IMR-90 (cell line): ENCODE measurements around the gene NKTR. TPM values are rescaled to one million over a fixed set of nuclear protein-coding genes. Genes with fewer than 3 reads are reported as not detected.

Experiments
- ATAC-seq: fragments of 200-7000 bp; cut with Tn5 transposase; 2 replicates; pipeline ENCODE4 v1.9.1; 2020; ENCODE audit warnings: low read depth, mild to moderate bottlenecking, moderate library complexity
- BruUV-seq: library from RNA; stranded (reverse); fragments of 400-500 nt; replicated peaks from 2 replicates; lab custom pipeline; 2021; lab: Mats Ljungman, UMichigan
- CTCF ChIA-PET: fragments of 300-600 bp; formaldehyde crosslinking; extraction: SDS; loops from one replicate; lab custom pipeline; 2021; ENCODE audit warnings: antibody characterized with exemption; lab: Yijun Ruan, JAX
- POLR2A ChIA-PET: fragments of 300-600 bp; sonication (Branson Sonifier 250); formaldehyde crosslinking; loops from one replicate; lab custom pipeline; 2022; ENCODE audit warnings: antibody characterized with exemption; ENCODE audit not compliant: unreplicated experiment; lab: Charles Lee
- DNase-seq: peaks from one replicate; pipeline ENCODE4 v3.0.0; 2013
- H2AFZ ChIP-seq: replicated peaks from 2 replicates; pipeline ENCODE3; 2013; ENCODE audit warnings: low read length, mild to moderate bottlenecking; ENCODE audit not compliant: poor library complexity
- H2AK5ac ChIP-seq: 2 replicates; pipeline ENCODE4 v1.6.1; 2013; ENCODE audit warnings: low read depth, low read length, inconsistent platforms
- H2AK9ac ChIP-seq: replicated peaks from 2 replicates; pipeline ENCODE3; 2013; ENCODE audit warnings: mild to moderate bottlenecking, low read depth, low read length, moderate library complexity; ENCODE audit not compliant: poor library complexity
- H2BK120ac ChIP-seq: 2 replicates; pipeline ENCODE4 v1.6.1; 2013; ENCODE audit warnings: low read depth, low read length, inconsistent platforms
- H2BK15ac ChIP-seq: 3 replicates; pipeline ENCODE4 v1.6.1; 2013; ENCODE audit warnings: low read depth, low read length, inconsistent platforms
- H2BK20ac ChIP-seq: 2 replicates; pipeline ENCODE4 v1.6.1; 2013; ENCODE audit warnings: low read depth, mild to moderate bottlenecking, inconsistent platforms, low read length, moderate library complexity
- H2BK5ac ChIP-seq: 2 replicates; pipeline ENCODE4 v1.6.1; 2013; ENCODE audit warnings: mild to moderate bottlenecking, low read depth, low read length, inconsistent platforms; ENCODE audit not compliant: poor library complexity, severe bottlenecking
- H3K14ac ChIP-seq: replicated peaks from 2 replicates; pipeline ENCODE4 v1.6.1; 2013; ENCODE audit warnings: low read depth, low read length, inconsistent platforms
- H3K18ac ChIP-seq: 2 replicates; pipeline ENCODE4 v1.6.1; 2013; ENCODE audit warnings: low read depth, low read length, control low read depth
- H3K23ac ChIP-seq: 2 replicates; pipeline ENCODE4 v1.6.1; 2013; ENCODE audit warnings: low read depth, low read length, inconsistent platforms
- H3K27ac ChIP-seq: 2 replicates; pipeline ENCODE4 v1.5.1; 2013; ENCODE audit warnings: mild to moderate bottlenecking, control low read depth, low read length; ENCODE audit not compliant: insufficient read depth
- H3K27me3 ChIP-seq: 2 replicates; pipeline ENCODE4 v1.6.1; 2013; ENCODE audit warnings: low read length; ENCODE audit not compliant: control insufficient read depth, insufficient read depth
- H3K36me3 ChIP-seq: 2 replicates; pipeline ENCODE4 v1.6.1; 2013; ENCODE audit warnings: low read length, mixed read lengths; ENCODE audit not compliant: control insufficient read depth, insufficient read depth
- H3K4ac ChIP-seq: 2 replicates; pipeline ENCODE4 v1.6.1; 2013; ENCODE audit warnings: low read depth, low read length, inconsistent platforms
- H3K4me1 ChIP-seq: 2 replicates; pipeline ENCODE4 v1.6.1; 2013; ENCODE audit warnings: low read length, mixed read lengths; ENCODE audit not compliant: control insufficient read depth, insufficient read depth
- H3K4me2 ChIP-seq: 2 replicates; pipeline ENCODE4 v1.6.1; 2013; ENCODE audit warnings: low read depth, mild to moderate bottlenecking, control low read depth, low read length, moderate library complexity
- H3K4me3 ChIP-seq: 2 replicates; pipeline ENCODE4 v1.5.1; 2013; ENCODE audit warnings: low read depth, mild to moderate bottlenecking, control low read depth, low read length, moderate library complexity; ENCODE audit not compliant: insufficient read depth
- H3K56ac ChIP-seq: 2 replicates; pipeline ENCODE4 v1.6.1; 2013; ENCODE audit warnings: low read length, inconsistent platforms; ENCODE audit not compliant: insufficient read depth; ENCODE audit errors: extremely low read depth
- H3K79me1 ChIP-seq, 2 experiments: 2 replicates each; pipeline ENCODE4 v1.6.1; 2013; ENCODE audit warnings: low read length in 2 of 2, inconsistent platforms in 1 of 2, low read depth in 1 of 2
- H3K9ac ChIP-seq: 2 replicates; pipeline ENCODE4 v1.6.1; 2013; ENCODE audit warnings: low read depth, low read length, control low read depth
- H3K9me1 ChIP-seq: 2 replicates; pipeline ENCODE4 v1.6.1; 2013; ENCODE audit warnings: low read length, inconsistent platforms; ENCODE audit not compliant: insufficient read depth
- H3K9me3 ChIP-seq: 2 replicates; pipeline ENCODE4 v1.6.1; 2013; ENCODE audit warnings: low read length; ENCODE audit not compliant: control insufficient read depth, insufficient read depth
- H4K20me1 ChIP-seq: 2 replicates; pipeline ENCODE4 v1.6.1; 2013; ENCODE audit warnings: low read length, inconsistent platforms; ENCODE audit not compliant: insufficient read depth
- H4K5ac ChIP-seq: 2 replicates; pipeline ENCODE4 v1.6.1; 2013; ENCODE audit warnings: mild to moderate bottlenecking, low read depth, low read length, control low read depth
- H4K8ac ChIP-seq, 2 experiments: 2 replicates each; pipeline ENCODE4 v1.6.1; 2013; ENCODE audit warnings: low read depth in 2 of 2, low read length in 2 of 2, control low read depth in 1 of 2, inconsistent platforms in 1 of 2
- H4K91ac ChIP-seq: 2 replicates; pipeline ENCODE4 v1.6.1; 2013; ENCODE audit warnings: low read depth, low read length, inconsistent platforms; ENCODE audit not compliant: insufficient read depth
- BHLHE40 ChIP-seq: fragments of 150-350 bp; IDR thresholded peaks from 2 replicates; pipeline ENCODE4 v1.6.1; 2016; ENCODE audit warnings: mild to moderate bottlenecking, low read depth, low read length
- CHD1 ChIP-seq: IDR thresholded peaks from 2 replicates; pipeline ENCODE4 v1.6.1; 2012; ENCODE audit warnings: low read depth, low read length, improper control_type of control experiment
- MAZ ChIP-seq: IDR thresholded peaks from 2 replicates; pipeline ENCODE4 v1.6.1; 2012; ENCODE audit warnings: low read depth, mild to moderate bottlenecking, low read length, improper control_type of control experiment, moderate library complexity, borderline replicate concordance
- MXI1 ChIP-seq: IDR thresholded peaks from 2 replicates; pipeline ENCODE4 v1.6.1; 2012; ENCODE audit warnings: low read depth, mild to moderate bottlenecking, low read length, moderate library complexity, borderline replicate concordance
- RAD21 ChIP-seq: IDR thresholded peaks from 2 replicates; pipeline ENCODE4 v1.6.1; 2012; ENCODE audit warnings: low read length, improper control_type of control experiment
- RCOR1 ChIP-seq: IDR thresholded peaks from 2 replicates; pipeline ENCODE4 v1.6.1; 2012; ENCODE audit warnings: mild to moderate bottlenecking, low read length, improper control_type of control experiment; ENCODE audit not compliant: insufficient replicate concordance
- dilution Hi-C: fragments of 300-500 bp; cut with HindIII; formaldehyde crosslinking; loops from one replicate; pipeline ENCODE4 v1.14.3; 2018; ENCODE audit warnings: low sequenced_read_pairs; ENCODE audit not compliant: unreplicated experiment
- in situ Hi-C: fragments of 300-500 bp; cut with MboI; formaldehyde crosslinking; loops from 3 replicates; pipeline ENCODE4 v1.14.3; 2019; ENCODE audit warnings: low sequenced_read_pairs, inconsistent platforms, mixed read lengths
- intact Hi-C: fragments of 100-400 bp; cut with micrococcal nuclease; formaldehyde crosslinking; loops from 2 replicates; pipeline ENCODE4 v1.10.0; 2022
- polyA plus RNA-seq, 3 experiments: library from polyadenylated mRNA; depleted of rRNA; stranded (reverse); fragments of >200 nt; gene quantifications; 2 replicates each; pipeline ENCODE4 v1.2.3, GENCODE V29; 2012; ENCODE audit warnings: low replicate concordance in 1 of 3
- total RNA-seq: library from RNA; depleted of rRNA; stranded (reverse); fragments of >200 nt; gene quantifications from 2 replicates; pipeline ENCODE4 v1.2.3, GENCODE V29; 2012
- TF ChIP-seq, protein P1 (sequence below): fragments of 150-350 bp; IDR thresholded peaks from 2 replicates; pipeline ENCODE4 v1.6.1; 2016; ENCODE audit warnings: low read depth, mild to moderate bottlenecking, low read length, moderate library complexity, borderline replicate concordance
- TF ChIP-seq, protein P2 (sequence below): conservative IDR thresholded peaks from 2 replicates; pipeline ENCODE4 v1.5.1; 2012; ENCODE audit warnings: mild to moderate bottlenecking, low read depth, low read length, improper control_type of control experiment

Gene NKTR
- total and polyA plus RNA-seq, 2 of the 4 experiments (the other 2 are of a cell fraction) = 24.0 to 30.7 TPM

DNA sequence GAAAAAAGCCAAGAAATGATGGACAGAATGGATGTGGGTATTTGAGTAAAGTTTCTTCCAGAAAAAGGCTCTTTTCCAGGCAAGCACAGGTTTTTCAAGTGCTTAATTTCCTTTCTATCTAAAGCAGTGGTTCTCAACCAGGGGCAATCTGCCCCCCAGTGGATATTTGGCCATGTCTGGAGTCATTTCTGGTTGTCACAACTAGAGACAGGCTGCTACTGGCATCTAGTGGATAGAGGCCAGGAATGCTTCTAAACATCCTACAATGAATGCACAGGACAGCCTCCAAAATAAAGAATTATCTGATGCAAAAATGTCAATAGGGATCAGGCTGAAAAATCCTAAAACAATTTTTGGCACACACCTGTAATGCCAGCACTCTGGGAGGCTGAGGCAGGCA, 42.6 kb upstream of the NKTR start:
- H3K9me3 ChIP-seq = no peaks in the 10 kb centered on the region
- ChIA-PET CTCF (interaction anchor here (0.7 to 2.9 kb wide), 2 partner anchors 11 to 82 kb away, joined by 3 to 10 read pairs; no protein-coding TSS in a partner anchor), POLR2A (no interaction called here)
- peaks cover 0 to 2% of the 10 kb centered on the region in 2 experiments; a peak in 2 of 4 replicates for H3K79me1 ChIP-seq
- no peaks in the 10 kb centered on the region for H3K4me1 ChIP-seq
- H2AK9ac ChIP-seq = no peak overlapping the region
- no peak overlapping the region for H3K9ac ChIP-seq
- H3K4me3 ChIP-seq = no peak overlapping the region
- no peak overlapping the region for H3K4me2 ChIP-seq
- dilution Hi-C loops = no loop called here
- in situ Hi-C loops = no loop called here
- no peaks in the 10 kb centered on the region for H3K27me3 ChIP-seq
- intact Hi-C loops = no loop called here
- no peak overlapping the region for H3K14ac ChIP-seq
- BruUV-seq = no TSS peak
- no peak overlapping the region for H2AFZ ChIP-seq
- no peak overlapping the region for H2BK15ac ChIP-seq
- no peak overlapping the region for H3K23ac ChIP-seq
- H4K20me1 ChIP-seq = no peaks in the 10 kb centered on the region; the same call in 1 of the 2 replicates
- H3K56ac ChIP-seq = no peak overlapping the region
- TF ChIP-seq, protein P1, sequence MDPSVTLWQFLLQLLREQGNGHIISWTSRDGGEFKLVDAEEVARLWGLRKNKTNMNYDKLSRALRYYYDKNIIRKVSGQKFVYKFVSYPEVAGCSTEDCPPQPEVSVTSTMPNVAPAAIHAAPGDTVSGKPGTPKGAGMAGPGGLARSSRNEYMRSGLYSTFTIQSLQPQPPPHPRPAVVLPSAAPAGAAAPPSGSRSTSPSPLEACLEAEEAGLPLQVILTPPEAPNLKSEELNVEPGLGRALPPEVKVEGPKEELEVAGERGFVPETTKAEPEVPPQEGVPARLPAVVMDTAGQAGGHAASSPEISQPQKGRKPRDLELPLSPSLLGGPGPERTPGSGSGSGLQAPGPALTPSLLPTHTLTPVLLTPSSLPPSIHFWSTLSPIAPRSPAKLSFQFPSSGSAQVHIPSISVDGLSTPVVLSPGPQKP = no peak
- TF ChIP-seq, protein P2, sequence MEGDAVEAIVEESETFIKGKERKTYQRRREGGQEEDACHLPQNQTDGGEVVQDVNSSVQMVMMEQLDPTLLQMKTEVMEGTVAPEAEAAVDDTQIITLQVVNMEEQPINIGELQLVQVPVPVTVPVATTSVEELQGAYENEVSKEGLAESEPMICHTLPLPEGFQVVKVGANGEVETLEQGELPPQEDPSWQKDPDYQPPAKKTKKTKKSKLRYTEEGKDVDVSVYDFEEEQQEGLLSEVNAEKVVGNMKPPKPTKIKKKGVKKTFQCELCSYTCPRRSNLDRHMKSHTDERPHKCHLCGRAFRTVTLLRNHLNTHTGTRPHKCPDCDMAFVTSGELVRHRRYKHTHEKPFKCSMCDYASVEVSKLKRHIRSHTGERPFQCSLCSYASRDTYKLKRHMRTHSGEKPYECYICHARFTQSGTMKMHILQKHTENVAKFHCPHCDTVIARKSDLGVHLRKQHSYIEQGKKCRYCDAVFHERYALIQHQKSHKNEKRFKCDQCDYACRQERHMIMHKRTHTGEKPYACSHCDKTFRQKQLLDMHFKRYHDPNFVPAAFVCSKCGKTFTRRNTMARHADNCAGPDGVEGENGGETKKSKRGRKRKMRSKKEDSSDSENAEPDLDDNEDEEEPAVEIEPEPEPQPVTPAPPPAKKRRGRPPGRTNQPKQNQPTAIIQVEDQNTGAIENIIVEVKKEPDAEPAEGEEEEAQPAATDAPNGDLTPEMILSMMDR = no peak
- no peak for TF ChIP-seq MXI1
- TF ChIP-seq RCOR1 = no peak
- TF ChIP-seq RAD21 = no peak
- TF ChIP-seq CHD1 = no peak
- TF ChIP-seq BHLHE40 = no peak
- TF ChIP-seq MAZ = no peak
- no peak overlapping the region for H3K27ac ChIP-seq
- no peak overlapping the region for H3K18ac ChIP-seq
- H2BK20ac ChIP-seq = no peak overlapping the region
- H4K5ac ChIP-seq = no peak overlapping the region
- no peak overlapping the region for H4K91ac ChIP-seq
- no peak overlapping the region for H2BK120ac ChIP-seq
- H3K9me1 ChIP-seq = peaks cover 4% of the 10 kb centered on the region; the same call in 1 of the 2 replicates
- peaks cover 42% of the 10 kb centered on the region for H3K36me3 ChIP-seq
- H2BK5ac ChIP-seq = no peak overlapping the region
- ATAC-seq = no peak
- no peak overlapping the region for H3K4ac ChIP-seq
- no peak overlapping the region for H4K8ac ChIP-seq
- no peak overlapping the region for H2AK5ac ChIP-seq
- no peak for DNase-seq
